VCaP (cell line): Measurements from ENCODE around the gene ZNRD2.

Experiments
- H3K27ac ChIP-seq: fragments of 450-650 bp; 2 replicates; pipeline ENCODE4 v1.5.1; 2017
- CTCF ChIP-seq: fragments of 450-650 bp; conservative IDR thresholded peaks from 2 replicates; pipeline ENCODE4 v1.5.1; 2017; ENCODE audit warnings: mild to moderate bottlenecking, moderate library complexity

The ZNRD2 gene

GRCh38 chr11:65541093-65541982, 28.9 kb upstream of the ZNRD2 start:
- peak overlapping the region; percentile 98 for H3K27ac ChIP-seq
- TF ChIP-seq CTCF = no peak; the same call in none of the 2 replicates

- peak overlapping the region; percentile 98 for H3K27ac ChIP-seq
- TF ChIP-seq CTCF = no peak
Observed at GRCh38 chr11:65542738-65543390, 27.4 kb upstream of the ZNRD2 start.

- peak overlapping the region; percentile 98 for H3K27ac ChIP-seq
- TF ChIP-seq CTCF = no peak
Observed at GRCh38 chr11:65545853-65546216, 24.4 kb upstream of the ZNRD2 start.

GRCh38 chr11:65546217-65546958, 23.9 kb upstream of the ZNRD2 start:
- H3K27ac ChIP-seq = peak overlapping the region; percentile 98
- TF ChIP-seq CTCF = no peak

GRCh38 chr11:65547446-65548125, 22.7 kb upstream of the ZNRD2 start:
- H3K27ac ChIP-seq = peak overlapping the region; percentile 98
- TF ChIP-seq CTCF = no peak

GRCh38 chr11:65548395-65548794, 21.9 kb upstream of the ZNRD2 start:
- no peak for TF ChIP-seq CTCF
- H3K27ac ChIP-seq = no peak overlapping the region
